Measurements from ENCODE around the gene ESPN.

DNA sequence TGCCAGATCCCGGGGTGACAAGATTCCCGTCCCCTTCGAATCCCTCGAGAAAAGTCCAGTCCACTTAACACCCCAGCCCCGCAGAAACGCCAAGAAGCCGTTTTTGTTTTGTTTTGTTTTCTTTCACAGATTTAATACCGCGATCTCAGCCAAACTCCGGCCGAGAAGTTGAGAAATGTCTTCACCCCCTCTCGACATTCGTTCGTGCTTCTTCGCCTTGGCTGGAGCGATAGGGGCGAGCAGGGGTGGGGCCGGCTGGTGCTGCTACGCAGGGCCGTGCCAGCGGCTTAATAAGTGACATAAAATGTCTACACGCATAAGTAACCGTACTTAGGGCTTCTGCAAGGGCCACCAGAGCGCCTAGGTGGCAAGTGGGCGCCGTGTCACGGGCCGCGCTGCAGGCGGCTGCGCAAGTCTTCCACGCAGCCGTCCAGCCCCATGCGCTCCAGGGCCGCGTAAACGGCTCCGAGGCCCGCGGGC lies 36.5 kb downstream of the ESPN start:
- TF ChIP-seq, protein P1, sequence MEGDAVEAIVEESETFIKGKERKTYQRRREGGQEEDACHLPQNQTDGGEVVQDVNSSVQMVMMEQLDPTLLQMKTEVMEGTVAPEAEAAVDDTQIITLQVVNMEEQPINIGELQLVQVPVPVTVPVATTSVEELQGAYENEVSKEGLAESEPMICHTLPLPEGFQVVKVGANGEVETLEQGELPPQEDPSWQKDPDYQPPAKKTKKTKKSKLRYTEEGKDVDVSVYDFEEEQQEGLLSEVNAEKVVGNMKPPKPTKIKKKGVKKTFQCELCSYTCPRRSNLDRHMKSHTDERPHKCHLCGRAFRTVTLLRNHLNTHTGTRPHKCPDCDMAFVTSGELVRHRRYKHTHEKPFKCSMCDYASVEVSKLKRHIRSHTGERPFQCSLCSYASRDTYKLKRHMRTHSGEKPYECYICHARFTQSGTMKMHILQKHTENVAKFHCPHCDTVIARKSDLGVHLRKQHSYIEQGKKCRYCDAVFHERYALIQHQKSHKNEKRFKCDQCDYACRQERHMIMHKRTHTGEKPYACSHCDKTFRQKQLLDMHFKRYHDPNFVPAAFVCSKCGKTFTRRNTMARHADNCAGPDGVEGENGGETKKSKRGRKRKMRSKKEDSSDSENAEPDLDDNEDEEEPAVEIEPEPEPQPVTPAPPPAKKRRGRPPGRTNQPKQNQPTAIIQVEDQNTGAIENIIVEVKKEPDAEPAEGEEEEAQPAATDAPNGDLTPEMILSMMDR (optimal IDR thresholded peaks at IDR 0.05 in 1 of 3, IDR thresholded peaks at IDR 0.05 in 1 of 3, conservative IDR thresholded peaks at IDR 0.05 in 1 of 3; ENCODE audit: extremely low read depth in 1 of 3, insufficient read depth in 2 of 3, low read length in 3 of 3), result no peak
- TF ChIP-seq EZH2 (IDR thresholded peaks at IDR 0.05; ENCODE audit: low read length), result no peak
